ENCODE data around the gene OPRD1.
"Not testable (repeated sequence)": the region's sequence is repeated elsewhere in the genome, so short reads cannot be mapped to it uniquely, and the experiment has no call there.

The OPRD1 gene

GRCh38 chr1:28803051-28803450 lies 8.9 kb upstream of the OPRD1 start:
- no peak for DNase-seq

DNA sequence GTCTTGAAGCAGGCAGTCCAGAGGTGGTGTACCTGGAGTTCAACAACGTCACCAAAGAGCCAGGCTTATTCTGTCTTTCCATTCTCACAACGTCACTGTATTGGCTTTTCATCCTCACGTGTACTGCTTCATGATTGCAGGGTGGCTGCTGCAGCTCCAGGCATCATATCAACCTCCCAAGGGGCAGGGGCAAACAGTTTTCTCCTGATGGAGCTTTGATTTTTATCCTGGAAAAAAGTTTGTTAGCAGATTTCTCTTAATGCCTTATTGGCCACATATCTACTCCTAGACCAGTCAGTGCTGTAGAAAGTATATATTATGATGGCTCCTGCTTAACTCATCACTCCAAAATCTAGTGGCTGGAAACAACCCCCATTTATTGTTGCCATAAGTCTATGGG lies 8.3 kb upstream of the OPRD1 start:
- DNase-seq = no peak

DNA sequence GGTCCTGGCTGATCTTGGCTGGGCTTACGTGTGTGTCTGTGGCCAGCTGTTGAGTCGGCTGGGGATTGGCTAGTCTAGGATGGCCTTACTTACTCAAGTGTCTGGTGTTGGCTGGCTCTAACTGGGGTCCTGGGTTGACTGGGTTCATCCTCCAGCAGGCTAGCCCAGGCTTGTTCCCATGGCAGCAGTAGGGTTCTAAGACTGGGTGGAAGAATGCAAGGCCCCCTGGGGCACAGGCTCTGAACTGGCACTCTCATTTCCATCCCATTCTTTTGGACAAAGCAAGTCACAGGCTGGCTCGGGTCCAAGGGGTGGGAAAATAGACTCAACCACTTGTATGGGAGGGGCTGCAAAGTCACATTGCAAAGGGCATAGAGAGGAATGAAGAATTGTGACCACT lies 7.9 kb upstream of the OPRD1 start:
- DNase-seq = no peak

DNA sequence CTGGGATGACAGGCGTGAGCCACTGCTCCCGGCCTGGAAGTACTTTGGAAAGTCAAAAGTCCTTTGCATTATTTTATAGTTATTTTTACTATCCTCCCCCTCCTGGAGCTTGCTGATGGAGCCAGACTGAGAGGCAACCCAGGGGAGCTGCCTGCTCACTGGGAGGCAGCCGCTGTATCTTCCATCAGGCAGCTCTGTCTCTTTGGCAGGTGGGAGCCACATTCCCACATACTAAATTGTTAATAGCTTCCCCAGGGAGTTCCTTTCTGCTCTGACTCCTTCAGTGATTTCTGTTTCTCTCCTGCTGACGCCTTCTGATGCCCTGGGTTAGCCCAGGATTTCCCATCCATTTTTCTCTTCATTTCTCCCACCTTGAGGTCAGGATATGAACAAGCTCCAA lies 4.9 kb upstream of the OPRD1 start:
- no peak for DNase-seq

DNA sequence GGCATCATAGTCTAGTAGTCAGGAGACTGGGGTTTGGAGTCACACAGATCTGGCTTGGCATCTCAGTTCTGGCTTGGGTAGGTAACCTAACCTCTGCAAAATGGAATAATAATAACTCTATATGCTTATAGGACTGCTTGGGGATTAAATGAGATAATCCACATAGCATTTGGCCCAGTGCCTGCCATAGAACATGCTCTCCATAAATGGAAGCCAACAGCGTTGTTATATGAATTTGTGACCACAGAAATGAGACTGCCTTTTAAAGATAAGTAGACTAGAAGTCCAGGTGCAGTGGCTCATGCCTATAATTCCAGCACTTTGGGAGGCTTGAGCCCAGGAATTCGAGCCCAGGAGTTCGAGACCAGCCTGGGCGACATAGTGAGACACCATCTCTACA lies 4.0 kb upstream of the OPRD1 start:
- no peak for DNase-seq

DNA sequence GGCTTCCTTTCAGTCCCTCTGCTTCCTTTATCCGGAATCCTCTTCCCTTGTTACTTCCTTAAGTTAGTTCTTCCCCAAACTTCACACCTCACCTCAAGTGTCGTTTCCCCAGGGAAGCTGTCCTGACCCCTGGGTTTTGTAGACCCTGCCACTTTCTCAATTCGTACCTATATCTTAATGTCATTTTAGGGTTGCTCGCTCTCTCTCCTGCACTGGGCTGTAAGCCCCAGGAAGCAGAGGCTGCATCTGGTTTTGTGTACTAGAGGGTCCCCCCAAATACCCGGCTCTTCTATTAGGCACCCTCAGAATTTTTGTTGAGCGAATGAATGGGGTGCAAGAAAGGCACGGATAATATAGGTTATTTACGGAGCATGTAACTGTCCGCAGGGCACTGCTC lies 603 bp upstream of the OPRD1 start:
- DNase-seq = no peak

- no peak for DNase-seq
Measured at GRCh38 chr1:28812669-28813468, 899 bp downstream of the OPRD1 start.

- no peak for DNase-seq
Measured at GRCh38 chr1:28813931-28814465, 2.0 kb downstream of the OPRD1 start.

GRCh38 chr1:28815533-28816185 lies 3.7 kb downstream of the OPRD1 start:
- DNase-seq = no peak

- no peak for DNase-seq
Measured at GRCh38 chr1:28817133-28817532, 5.2 kb downstream of the OPRD1 start.

GRCh38 chr1:28819020-28819419 lies 7.0 kb downstream of the OPRD1 start:
- DNase-seq = no peak

DNA sequence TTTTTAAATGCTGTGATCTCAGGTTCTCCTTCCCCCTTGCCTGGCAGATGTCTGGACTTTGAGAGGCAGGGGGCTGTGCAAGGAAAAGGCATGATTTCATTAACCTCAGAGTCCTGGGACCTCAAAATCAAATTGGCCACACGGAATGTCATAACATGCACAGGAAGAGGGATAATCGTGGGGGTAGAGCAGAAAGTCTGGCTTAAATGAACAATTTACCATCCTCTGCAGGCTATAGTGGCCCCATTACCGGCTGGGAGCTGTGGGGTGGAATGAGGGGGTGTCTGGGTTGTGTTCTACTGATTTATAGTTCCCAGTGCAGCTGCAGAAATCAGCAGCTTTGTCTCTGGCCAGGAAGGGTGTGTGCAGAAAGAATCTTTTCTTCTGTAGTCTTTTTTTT lies 10.8 kb downstream of the OPRD1 start:
- DNase-seq = no peak

DNA sequence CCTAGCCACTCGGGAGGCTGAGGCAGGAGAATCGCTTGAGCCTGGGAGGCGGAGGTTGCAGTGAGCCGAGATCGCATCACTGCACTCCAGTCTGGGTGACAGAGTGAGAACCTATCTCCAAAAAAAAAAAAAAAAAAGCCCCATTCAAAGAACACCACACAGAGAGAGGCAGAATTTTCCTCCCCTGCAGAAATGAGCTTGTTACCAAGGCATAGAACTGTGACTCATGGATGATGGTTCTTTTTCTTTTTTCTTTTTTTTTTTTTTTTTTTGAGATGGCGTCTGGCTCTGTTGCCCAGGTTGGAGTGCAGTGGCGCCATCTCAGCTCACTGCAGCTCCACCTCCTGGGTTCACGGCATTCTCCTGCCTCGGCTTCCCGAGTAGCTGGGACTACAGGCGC lies 12.1 kb downstream of the OPRD1 start:
- DNase-seq = not testable (repeated sequence)

DNA sequence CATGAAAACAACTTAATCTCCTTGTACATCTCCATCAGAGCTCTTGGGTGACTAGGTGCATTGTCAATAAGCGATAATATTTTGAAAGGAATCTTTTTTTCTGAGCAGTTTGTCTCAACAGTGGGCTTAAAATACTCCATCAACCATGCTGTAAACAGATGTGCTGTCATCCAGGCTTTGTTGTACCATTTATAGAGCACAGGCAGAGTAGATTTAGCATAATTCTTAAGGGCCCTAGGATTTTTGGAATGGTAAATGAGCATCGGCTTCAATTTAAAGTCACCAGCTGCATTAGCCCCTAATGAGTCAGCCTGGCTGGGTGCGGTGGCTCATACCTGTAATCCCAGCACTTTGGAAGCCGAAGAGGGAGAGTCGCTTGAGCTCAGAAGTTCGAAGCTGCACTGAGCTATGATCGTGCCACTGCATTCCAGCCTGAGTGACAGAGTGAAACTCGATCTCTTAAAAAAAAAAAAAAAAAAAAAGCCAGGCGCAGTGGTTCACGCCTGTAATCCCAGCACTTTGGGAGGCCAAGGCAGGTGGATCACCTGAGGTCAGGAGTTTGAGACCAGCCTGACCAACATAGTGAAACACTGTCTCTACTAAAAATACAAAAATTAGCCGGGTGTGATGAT lies 16.4 kb downstream of the OPRD1 start:
- DNase-seq = not testable (repeated sequence)

DNA sequence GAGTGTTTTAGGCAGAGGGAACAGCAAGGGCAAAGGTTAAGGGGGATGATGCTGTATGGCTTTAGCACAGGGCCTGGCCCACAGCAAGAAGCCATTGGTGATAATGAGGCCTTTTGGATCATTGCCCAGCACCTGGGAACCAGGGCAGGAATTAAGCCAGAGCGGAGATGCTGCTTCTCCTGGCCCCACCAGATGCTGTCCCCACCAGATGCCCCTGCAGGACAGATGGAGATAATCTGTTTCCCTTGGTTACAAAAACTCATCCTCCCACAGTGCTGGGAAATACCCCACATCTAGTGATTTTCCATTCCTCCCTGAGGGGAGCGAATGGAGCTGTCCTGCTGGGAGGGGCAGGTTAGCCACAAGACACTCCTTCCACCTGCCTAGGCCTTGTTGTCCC lies 18.8 kb downstream of the OPRD1 start:
- DNase-seq = no peak

DNA sequence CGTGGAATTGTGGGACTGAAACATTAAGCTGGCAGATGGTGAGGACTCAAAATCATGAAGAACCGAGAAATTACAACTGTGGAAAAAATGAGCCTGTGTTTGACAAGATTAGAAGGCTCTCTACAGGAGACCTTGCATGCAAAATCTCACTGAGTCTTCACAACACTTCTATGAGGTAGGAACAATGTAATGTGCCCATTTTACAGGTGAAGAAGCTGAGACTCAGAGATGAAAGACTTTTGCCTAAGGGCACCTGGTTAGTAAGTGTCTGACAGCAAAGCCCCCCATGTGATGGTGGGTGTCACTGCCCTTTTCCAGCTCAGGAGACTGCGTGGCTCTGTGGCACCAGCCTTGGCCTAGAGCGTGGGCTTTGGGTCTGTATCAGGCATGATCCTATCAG lies 21.0 kb downstream of the OPRD1 start:
- no peak for DNase-seq

DNA sequence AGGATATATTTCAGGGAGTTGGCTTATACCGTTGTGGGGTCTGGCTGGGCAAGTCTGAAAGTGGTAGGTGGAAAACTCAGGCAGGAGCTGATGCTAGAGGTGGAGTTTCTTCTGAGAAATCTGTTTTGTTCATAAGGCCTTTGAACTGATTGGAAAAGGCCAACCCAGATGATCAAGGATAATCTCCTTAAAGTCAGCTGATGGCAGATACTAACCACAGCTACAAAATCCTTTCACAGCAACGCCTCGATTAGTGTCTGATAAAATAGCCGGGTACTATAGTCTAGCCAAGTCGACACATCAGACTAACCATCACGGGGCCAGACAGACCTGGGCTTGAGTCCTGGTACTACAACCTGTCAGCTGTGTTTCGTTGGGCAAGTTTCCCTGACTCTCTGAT lies 21.4 kb downstream of the OPRD1 start:
- no peak for DNase-seq

DNA sequence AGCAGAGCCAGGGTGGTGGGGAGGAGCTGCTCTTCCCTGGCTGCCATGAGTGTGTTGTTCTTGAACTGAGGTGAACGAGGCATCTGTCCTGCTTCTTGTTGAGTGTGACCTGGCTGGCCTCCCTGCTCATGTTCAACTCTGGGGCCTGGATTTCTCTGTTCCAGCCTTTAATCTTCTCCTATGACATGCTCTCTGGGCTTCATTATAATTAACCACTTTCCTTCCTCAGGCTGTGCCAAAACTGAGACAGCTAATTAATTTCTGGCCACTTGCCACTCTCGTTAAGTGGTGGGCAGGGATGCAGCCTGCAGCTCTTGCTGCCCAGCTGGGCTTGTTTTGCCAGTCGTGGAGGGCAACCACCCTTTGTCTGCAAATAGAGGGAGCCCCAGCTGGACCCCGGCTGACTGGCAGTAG lies 23.3 kb downstream of the OPRD1 start:
- no peak for DNase-seq

GRCh38 chr1:28836421-28836956 lies 24.5 kb downstream of the OPRD1 start:
- DNase-seq = no peak

- no peak for DNase-seq
Measured at GRCh38 chr1:28840928-28841544, 29.1 kb downstream of the OPRD1 start.

GRCh38 chr1:28845786-28846543 lies 34.0 kb downstream of the OPRD1 start:
- DNase-seq = no peak

GRCh38 chr1:28847207-28847606 lies 35.2 kb downstream of the OPRD1 start:
- not testable (repeated sequence) for DNase-seq

Measured in EL (cell line).